Measurements from ENCODE around the gene RCBTB2.

Gene RCBTB2

GRCh38 chr13:48531416-48532255, 1.2 kb downstream of the RCBTB2 start:
- no peak for DNase-seq (ENCODE audit: low read depth in 1 of 2, low spot score in 1 of 2)

DNA sequence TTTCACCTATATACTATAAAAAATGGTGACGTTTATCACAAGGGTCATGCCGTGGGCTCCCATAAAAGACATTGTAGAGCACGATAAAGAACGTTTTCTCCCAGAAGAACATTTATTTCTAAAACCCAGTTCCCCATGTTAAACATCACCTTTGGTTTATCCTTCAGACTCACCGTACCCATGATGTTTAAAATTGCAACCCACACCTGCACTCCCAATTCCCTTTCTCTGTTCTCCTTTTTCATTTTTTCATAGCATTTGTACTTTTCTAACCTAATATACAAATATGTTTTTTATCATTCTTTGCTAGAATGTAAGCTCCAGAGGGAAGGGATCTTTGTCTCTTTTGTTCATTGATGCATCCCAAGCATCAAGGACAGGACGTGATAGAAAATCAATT, 2.0 kb downstream of the RCBTB2 start:
- DNase-seq (ENCODE audit: low read depth in 1 of 2, low spot score in 1 of 2), result no peak

DNA sequence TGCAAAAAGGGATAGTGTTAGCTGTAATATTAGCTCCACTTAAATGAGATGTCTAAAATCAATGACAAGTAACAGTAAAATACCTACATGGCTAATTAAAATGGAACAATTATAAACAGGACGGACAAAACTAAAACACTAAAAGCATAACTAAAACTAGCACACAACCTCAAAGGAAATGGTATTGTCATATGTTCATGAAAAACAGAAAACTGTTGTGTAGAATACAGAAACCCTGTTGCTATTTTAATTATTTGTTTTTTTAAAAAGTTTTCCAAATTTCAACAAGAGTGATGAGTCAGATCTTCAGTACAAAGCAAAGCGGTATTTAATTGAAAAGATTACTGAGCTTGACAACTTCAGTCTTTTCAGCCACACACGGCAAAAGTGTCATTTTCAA, 4.2 kb downstream of the RCBTB2 start:
- no peak for DNase-seq (ENCODE audit: low read depth in 1 of 2, low spot score in 1 of 2)

DNA sequence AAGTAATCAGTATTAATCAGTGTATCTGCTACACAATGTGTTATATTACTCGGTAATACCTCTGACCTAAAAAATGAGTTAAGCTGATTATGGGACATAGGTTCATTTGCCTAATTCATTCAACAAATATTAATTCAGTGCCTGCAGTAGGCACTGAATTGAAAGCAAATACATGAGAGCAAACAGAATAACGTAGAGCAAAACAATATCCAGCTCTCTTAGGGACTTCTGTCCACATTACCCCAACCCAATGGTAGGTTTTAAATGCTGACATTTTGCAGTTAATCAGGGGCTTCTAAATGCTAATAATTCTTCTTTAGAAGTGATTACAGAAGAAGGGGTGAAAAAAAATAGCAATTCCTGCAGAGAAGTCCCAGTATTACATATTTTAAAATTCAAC, 4.9 kb downstream of the RCBTB2 start:
- DNase-seq (ENCODE audit: low read depth in 1 of 2, low spot score in 1 of 2), result no peak

DNA sequence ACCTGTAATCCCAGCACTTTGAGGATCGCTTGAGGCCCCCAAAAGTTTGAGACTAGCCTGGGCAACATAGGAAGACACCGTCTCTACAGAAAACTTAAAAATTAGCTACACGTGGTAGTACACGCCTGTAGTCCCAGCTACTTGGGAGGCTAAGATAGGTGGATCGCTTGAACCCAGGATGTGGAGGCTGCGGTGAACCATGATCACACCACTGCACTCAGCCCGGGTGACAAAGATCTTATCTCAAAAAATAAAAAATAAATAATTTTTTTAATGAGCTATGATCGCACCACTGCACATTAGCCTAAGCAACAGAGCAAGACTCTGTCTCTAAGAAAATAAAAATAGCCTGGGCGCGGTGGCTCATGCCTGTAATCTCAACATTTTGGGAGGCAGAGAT, 6.6 kb downstream of the RCBTB2 start:
- no peak for DNase-seq (ENCODE audit: low read depth in 1 of 2, low spot score in 1 of 2)

- DNase-seq (ENCODE audit: low read depth in 1 of 2, low spot score in 1 of 2), result no peak
Measured at GRCh38 chr13:48518083-48518482, 14.8 kb downstream of the RCBTB2 start.

GRCh38 chr13:48515732-48516131, 17.1 kb downstream of the RCBTB2 start:
- no peak for DNase-seq (ENCODE audit: low read depth in 1 of 2, low spot score in 1 of 2)

DNA sequence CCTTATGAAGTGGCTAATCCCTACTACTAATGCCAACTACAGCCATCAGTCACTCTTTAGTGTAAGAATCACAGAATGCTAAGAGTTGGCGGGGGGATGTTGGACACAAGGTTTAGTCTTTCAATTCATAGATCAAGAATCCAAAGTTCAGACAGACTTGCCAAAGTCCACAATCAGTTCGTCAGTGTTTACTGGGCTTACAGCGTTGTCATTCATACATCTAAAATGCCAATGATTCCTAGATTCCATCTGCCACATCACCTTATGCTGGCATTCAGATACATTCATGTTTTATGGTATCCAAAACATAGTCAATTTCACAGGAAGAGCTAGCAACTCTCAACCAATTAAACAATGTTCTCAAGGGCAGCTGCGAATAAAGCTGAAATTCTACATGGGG, 18.1 kb downstream of the RCBTB2 start:
- DNase-seq (ENCODE audit: low read depth in 1 of 2, low spot score in 1 of 2), result no peak

DNA sequence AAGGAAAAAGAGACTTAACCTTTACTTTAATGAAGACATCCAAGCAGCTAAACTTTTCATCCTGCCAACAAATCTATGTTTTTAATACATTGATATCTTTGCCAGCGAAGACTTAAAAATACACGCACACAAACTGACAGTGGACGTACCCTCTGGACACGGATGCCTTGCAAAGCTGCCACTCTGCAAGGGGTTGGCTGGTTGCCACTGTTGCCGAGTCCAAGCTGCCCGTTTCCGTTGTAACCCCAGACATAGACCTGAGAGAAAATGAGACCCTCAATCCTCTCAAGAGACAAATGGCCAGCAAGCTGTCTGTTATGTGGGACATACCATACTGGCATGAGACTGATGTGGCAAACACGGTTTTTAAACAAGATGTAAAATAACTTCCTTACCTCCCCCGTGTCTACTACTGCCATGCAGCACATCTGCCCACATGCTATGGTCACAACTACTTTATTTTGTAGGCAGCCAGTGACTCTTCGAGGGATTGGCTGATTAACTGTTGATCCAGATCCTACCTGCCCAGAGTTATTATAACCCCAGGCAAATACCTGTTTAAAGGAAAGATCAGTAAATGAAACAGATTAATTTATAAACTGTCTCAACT, 21.2 kb downstream of the RCBTB2 start:
- no peak for DNase-seq (ENCODE audit: low read depth in 1 of 2, low spot score in 1 of 2)

DNA sequence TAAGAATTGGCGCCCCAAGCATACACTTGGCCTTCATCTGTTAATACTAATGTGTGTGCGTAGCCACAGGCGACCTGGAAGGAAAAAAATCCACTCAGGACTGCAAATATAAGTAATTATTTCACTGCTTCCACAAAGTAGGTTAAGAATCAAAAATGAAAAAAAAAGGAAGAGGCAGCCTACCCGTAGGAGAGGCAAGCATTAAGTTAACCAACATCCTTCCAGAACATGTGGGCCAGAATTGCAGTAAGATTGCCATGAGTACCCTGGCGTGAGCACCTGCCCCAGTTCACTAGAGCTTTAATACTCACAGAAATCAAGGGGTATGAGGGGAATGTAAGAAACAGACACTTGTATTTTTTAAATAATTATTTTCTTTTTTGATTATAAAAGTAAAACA, 22.2 kb downstream of the RCBTB2 start:
- no peak for DNase-seq (ENCODE audit: low read depth in 1 of 2, low spot score in 1 of 2)

GRCh38 chr13:48508011-48508410, 24.9 kb downstream of the RCBTB2 start:
- DNase-seq (ENCODE audit: low read depth in 1 of 2, low spot score in 1 of 2), result no peak

GRCh38 chr13:48507021-48507420, 25.9 kb downstream of the RCBTB2 start:
- no peak for DNase-seq (ENCODE audit: low read depth in 1 of 2, low spot score in 1 of 2)

GRCh38 chr13:48506092-48506701, 26.7 kb downstream of the RCBTB2 start:
- no peak for DNase-seq (ENCODE audit: low read depth in 1 of 2, low spot score in 1 of 2)

DNA sequence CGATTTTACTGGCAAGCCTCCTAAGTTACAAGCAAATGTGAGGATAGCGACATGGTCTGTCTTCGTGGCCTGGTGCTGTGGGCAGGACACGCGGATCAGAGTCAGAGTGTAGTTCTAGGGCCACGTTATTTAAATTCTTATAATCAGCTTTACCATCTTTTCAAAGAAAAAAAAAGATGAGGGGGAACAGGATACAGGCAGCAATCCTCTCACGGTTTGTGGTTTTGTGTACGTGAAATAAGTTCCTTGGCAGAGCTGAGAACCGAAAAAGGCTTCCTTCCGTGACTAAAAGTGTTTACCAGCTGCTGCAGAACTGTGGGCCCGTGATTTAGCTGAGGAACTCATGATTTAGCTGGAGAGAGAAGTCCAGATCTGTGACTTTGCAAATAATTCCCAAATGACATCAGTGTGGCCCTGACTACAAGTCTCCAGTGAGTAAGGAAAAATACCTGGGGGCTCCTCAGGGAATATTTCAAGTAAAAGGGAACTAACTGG, 27.2 kb downstream of the RCBTB2 start:
- no peak for DNase-seq (ENCODE audit: low read depth in 1 of 2, low spot score in 1 of 2)

- DNase-seq (ENCODE audit: low read depth in 1 of 2, low spot score in 1 of 2), result no peak
Measured at GRCh38 chr13:48505012-48505411, 27.9 kb downstream of the RCBTB2 start.

GRCh38 chr13:48504606-48505005, 28.3 kb downstream of the RCBTB2 start:
- no peak for DNase-seq (ENCODE audit: low read depth in 1 of 2, low spot score in 1 of 2)

DNA sequence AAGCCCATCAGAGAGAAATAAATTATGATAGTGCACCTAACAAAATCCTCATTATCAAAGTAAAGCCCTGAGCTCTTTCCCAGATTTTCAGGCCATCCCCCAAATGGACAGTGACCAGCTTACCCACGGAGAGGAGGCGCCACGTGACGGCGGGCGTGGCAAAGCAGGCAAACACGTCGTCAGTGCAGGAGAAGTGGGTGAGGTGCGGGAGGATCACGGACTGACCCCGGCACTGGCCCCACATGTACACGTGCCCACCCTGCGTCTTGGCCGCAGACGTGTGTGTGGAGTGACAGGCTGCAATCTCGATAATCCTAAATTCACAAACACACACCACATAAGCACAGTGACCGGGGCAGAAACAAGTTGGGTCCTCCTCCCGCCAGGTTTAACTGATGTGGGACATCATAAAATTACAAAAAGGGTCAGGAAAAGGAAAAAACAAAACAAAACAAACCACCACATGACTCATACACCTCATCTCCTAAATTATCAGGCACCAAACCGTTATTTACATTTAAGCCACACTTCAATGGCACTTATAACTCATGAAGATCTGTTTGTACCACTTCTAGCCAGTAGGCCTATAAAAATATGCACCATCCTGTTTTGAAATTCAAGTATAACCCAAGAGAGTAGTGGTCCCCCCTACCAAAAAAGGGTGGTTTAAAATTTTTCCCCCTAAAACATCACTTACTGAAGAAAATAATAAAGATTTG, 30.1 kb downstream of the RCBTB2 start:
- DNase-seq (ENCODE audit: low read depth in 1 of 2, low spot score in 1 of 2), result no peak

GRCh38 chr13:48501705-48502104, 31.2 kb downstream of the RCBTB2 start:
- DNase-seq (ENCODE audit: low read depth in 1 of 2, low spot score in 1 of 2), result no peak

- DNase-seq (ENCODE audit: low read depth in 1 of 2, low spot score in 1 of 2), result no peak
Measured at GRCh38 chr13:48500652-48501197, 32.2 kb downstream of the RCBTB2 start.

DNA sequence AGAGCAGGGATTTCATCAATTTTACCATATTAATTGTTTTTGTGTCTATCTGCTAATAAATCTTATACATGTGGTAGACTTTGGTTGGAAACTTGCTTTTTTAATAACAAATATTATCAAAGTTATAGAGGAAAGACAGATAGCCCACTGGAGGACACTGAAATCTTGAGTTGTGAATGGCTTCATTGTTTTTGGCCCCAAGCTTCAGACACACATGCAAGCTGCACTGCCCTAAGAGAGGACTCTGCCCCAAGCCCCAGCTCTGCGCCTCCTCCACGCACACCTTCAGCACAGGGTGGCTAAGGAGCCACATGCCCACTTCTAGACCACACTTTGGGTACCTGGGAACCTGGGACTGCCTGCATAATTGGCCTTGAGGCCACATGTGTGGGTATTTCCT, 35.2 kb downstream of the RCBTB2 start:
- DNase-seq (ENCODE audit: low read depth in 1 of 2, low spot score in 1 of 2), result no peak

Measured in stimulated activated CD4-positive, alpha-beta T cell treated with anti-CD3 and anti-CD28 coated beads, Interleukin-15, amount 100 ng/mL, for 1 hour (primary cell).